Activated effector memory CD4-positive, alpha-beta T cell treated with anti-CD3 and anti-CD28 coated beads, Interleukin-2, amount 50 U/mL, for 16 hours (primary cell): ENCODE results near the gene ZNF786.
"Not testable (repeated sequence)": the region's sequence is repeated elsewhere in the genome, so short reads cannot be mapped to it uniquely, and the experiment has no call there.

Experiments used
- DNase-seq: peaks from one replicate; pipeline ENCODE4 v3.0.0-alpha.2; 2020

Gene ZNF786

DNA sequence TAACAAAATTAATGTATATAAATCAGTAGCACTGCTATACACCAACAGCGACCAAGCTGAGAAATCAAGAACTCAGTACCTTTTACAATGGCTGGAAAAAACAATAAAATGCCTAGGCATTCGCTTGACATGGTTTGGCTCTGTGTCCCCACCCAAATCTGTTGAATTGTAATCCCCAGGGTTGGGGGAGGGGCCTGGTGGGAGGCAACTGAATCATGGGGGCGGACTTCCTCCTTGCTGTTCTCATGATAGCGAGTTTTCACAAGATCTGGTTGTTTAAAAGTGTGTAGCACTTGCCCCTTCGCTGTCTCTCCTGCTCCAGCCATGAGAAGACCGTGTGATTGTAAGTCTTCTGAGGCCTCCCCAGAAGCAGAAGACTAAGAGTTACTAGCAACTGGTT lies 8.6 kb downstream of the ZNF786 start:
- DNase-seq = peak; percentile 39

DNA sequence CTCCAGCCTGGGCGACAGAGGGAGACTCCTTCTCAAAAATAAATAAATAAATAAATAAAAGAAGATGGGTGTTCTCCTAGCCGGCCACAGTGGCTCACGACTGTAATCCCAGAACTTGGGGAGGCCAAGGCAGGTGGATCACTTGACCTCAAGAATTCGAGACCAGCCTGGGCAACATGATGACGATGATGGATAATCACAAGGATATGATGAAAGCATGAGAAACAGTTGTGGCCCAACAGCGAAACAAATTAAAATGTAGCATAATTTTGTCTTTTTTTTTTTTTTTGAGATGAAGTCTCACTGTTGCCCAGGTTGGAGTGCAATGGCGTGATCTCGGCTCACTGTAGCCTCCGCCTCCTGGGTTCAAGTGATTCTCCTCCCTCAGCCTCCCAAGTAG lies 12.9 kb downstream of the ZNF786 start:
- DNase-seq = no peak

DNA sequence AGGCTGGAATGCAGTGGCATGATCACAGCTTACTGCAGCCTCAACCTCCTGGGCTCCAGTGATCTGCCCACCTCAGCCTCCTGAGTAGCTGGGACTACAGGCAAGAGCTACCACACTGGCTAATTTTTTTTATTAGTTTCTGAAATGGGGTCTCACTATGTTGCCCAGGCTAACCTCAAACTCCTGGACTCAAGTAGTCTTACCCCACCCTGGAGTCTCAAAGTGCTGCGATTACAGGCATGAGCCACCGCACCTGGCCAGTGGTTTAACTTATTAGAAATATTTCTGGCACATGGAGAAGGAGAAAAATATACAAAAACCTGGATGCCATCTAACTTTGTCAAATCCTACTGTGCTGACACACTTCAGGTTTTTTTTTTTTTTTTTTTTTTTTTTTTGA lies 15.2 kb downstream of the ZNF786 start:
- no peak for DNase-seq

DNA sequence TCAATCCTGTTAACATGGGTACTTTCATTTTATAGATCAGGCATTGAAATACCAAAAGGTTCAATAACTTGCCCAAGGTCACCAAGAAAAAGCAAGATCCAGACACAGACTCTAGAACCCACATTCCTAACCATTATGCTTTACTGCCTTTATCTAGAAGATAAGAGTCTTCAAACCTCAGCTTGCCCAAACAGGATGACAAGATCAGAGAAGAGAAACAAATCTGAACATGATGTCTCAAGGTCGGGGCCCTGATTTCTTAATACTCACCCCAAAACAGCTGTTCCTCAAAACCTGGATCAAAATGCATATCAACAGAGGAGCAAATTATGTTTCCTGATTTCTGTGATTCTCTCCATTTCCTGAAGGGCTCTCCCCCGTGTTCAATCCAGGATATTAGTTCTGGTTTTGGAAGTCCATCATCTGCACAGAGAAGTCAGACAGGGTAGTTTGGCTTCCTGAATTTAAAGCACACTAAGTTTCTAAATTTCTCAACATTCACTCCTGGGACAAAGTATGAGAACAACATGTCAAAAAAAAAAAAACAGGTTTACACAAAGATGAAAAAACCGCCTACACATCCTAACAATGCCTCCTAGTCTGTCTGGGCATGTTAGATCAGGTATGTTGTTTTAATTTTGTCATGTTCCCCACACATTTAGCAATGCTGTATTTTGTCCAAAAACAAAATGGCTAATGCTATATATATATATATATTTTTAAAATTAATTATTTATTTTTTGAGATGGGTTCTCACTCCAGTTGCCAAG lies 16.2 kb downstream of the ZNF786 start:
- no peak for DNase-seq

DNA sequence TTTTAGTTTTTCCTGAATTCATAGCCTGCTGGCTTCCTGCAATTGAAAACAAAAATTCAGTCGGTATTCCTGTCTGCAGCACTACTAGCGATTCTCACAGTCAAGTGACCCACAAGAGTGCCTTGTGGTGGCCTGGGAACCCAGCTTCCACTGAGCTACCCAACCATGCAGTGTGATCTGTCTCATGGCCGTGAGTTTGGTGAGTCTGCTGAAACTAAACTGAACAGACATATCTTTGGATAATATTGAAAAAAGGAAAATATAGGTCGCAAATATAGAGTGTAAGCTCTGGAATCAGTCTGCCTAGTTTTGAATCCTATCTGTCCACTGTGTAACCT lies 18.1 kb downstream of the ZNF786 start:
- no peak for DNase-seq

DNA sequence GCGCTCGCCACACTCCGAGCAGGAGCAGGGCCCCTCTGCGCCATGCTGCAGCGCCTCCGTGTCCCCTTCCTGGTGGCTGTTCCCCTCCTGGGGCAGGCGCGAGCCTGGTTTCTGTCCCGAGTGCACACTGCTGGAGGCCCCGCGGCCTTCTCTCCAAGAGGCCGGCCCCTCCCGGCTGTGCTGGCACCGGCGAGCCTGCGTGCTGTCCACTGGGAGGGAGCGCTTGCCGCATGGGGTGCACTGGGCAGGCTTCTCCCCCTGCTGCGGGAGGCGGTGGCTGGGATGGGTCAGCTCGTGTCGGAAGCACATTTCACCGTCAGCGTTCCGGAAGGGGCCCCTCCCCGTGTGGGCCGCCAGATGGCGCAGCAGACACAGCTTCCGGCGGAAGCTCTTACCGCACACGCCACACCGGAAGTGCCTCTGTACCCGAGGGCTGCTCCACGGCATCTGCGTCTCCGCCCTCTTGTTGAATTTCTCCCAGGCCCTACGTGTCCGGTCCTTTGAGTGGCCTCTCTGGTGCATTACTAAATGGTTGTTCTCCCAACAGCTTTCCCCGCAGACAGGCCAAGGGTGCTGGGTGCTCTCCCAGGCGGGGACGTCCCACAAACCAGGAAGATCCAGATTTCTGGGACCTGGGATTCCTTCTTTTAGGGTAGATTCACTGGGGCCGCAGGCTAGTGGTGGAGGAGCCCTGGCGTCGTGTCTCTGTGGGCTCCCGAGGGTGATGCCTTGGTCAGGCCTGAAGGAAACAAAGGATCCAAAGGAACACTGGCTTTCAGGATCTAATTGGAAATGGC lies 18.7 kb downstream of the ZNF786 start:
- peak; percentile 85 for DNase-seq

DNA sequence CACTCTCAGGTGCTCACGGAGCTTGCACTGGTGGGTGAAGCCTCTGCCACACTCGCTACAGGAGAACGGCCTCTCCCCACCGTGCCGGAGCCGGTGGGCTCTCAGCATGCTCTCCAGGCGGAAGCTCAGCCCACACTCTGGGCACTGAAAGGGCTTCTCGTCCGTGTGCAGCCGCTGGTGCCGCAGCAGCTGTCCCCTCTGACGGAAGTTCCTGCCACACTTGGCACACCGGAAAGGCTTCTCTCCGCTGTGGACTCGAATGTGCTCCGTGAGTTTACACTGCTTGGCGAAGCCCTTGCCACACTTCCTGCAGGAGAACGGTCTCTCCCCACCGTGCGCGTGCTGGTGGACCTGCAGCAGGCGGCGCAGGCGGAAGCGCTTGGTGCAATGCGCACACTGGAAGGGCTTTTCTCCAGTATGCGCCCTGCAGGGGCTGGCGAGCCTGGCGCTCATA lies 19.3 kb downstream of the ZNF786 start:
- no peak for DNase-seq

DNA sequence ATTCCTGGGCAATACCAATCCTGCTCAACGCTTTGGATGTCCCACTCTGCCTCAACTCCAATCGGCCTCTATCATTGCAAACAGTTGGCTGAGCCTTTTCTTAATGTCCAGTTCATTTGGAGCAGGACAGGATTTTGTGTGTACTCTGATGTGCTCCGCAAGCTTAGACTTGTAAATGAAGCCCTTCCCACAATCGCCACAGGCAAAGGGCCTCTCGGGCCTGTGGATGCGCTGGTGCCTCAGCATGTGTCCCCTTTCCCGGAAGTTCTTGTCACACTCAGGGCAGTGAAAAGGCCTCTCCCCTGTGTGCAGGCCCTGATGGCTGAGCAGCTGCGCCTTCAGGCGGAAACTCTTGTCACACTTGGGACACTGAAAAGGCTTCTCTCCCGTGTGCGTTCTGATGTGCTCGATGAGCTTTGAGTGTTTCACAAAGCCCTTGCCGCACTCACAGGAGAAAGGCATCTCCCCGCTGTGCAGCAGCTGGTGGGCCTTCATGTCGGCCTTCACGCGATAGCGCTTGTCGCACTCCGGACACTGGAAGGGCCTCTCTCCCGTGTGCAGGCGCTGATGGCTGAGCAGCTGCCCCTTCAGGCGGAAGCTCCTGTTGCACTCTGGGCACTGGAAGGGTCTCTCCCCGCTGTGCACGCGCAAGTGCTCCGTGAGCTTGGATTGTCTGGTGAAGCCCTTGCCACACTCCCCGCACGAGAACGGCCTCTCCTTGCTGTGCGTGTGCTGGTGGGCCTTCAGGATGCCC lies 20.0 kb downstream of the ZNF786 start:
- DNase-seq = peak; percentile 60

DNA sequence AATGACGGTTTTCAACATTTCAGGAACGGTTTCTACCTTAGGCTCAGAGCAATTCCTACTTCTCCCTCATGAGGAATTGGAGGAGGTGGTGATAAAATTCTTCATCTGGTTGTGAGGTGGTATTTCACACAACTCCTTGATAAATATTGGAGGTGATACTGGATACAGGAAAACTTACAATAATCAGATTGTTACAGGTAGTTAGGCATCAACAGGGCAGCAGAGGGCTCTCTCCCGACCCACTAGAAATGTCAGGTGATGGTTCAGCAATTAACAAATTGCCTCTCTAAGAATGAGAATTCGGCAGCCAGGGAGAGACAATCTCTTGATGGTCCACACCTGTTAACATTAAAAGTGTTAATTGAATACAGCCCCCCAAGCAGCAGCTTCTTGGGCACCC lies 22.6 kb downstream of the ZNF786 start:
- DNase-seq = peak; percentile 38

DNA sequence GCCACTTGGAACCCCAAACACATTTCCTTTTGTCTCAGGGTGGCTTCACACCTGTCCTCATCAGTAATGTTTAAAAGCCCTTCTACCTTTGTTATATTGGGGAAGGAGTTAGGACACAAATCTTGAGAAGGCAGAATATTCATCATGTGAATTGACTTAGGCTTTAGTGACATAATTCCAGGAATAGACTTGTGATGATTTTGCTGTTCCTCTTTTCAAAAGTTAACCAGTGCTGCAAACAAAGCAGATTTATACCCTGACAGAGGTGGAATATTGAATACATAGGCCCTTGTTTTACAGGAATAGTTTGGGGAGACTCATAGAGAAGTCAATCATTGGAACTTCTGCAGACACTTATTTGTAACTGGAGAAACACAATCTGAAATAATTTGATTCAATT lies 27.0 kb downstream of the ZNF786 start:
- no peak for DNase-seq

DNA sequence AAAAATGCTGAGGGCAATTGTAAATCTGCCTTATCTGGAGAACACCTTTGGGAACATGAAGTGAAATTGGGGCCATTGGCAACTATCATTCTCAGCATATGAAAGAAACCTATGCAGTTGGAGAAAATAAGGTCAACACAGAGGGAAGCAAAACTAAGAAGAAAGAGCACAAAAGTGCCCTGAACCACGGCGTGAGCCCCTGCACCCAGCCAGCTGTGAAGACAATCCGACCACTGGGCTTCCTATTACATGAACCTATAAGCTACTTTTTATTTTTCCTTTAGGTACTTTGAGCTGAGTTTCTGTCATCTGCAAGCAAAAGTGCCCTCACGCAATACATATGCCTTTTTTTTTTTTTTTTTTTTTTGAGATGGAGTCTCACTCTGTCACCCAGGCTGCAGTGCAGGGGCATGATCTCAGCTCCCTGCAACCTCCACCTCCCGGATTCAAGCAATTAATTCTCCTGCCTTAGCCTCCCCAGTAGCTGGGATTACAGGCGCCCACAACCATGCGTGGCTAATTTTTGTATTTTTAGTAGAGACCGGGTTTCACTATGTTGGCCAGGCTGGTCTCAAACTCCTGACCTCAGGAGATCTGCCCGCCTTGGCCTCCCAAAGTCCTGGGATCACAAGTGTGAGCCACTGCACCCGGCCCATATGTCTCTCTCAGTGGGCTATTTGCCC lies 28.2 kb downstream of the ZNF786 start:
- not testable (repeated sequence) for DNase-seq

DNA sequence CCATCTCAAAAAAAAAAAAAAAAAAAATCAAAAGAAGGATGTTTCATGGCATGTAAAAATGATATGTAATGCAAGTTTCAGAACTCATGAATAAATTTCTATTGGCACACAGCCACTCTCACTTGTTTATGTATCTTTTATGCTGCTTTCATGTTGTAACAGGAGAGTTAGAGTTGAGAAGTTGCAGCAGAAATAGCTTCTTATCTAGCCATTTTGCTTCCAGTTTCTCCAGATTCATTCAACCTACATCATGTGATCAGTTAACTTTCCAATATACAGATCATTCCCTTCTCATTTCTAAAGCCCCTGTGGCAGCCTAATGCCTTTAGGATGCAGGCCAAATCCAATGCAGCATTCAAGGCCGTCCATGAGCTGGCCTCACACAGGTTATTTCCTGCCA lies 30.4 kb downstream of the ZNF786 start:
- DNase-seq = no peak

DNA sequence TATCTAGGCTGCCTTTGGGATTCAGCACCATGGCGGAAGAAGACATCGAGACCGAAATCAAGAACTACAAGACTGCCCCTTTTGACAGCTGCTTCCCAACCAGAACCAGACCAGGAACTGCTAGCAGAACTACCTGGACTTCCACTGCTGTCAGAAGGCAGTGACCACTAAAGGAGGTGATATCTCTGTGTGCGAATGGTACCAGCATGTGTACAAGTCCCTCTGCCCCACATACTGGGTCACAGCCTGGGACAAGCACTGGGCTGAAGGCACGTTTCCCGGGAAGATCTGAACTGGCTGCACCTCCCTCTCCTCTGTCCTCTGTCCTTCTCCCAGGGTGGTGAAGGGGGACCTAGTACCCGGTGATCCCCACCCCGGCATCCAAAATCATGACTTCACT lies 36.6 kb downstream of the ZNF786 start:
- DNase-seq = no peak

DNA sequence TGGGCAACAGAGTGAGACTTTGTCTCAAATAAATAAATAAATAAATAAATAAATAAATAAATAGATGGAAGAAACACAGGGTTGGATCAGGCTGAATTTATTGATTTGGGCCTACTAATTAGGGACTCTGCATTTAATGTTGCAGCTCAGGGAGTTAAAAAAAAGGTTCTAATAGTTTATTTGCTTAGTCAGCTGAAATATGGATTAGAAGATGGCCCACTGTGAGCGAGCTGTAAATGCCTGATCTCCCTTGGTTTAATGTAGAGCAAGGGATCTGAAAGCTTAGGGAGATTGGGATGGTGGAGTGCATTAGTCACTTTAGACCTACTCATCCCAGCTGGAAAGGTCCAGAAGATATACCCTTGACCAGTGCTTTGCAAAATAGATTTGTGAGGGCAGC lies 37.1 kb downstream of the ZNF786 start:
- DNase-seq = no peak

DNA sequence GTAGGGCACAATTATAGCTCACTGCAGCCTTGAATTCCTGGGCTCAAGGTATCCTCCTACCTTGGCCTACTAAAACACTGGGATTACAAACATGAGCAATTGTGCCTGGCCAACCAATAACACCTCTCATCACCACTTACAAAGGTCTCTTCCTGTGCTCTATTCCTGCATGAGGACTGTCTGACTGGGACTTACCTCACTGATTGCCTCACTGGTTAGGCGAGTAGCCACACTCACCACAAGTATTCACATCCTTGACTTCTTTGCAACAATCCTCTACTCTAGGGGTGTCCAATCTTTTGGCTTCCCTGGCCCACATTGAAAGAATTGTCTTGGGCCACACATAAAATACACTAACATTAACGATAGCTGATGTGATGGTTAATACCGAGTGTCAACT lies 39.6 kb downstream of the ZNF786 start:
- DNase-seq = no peak

DNA sequence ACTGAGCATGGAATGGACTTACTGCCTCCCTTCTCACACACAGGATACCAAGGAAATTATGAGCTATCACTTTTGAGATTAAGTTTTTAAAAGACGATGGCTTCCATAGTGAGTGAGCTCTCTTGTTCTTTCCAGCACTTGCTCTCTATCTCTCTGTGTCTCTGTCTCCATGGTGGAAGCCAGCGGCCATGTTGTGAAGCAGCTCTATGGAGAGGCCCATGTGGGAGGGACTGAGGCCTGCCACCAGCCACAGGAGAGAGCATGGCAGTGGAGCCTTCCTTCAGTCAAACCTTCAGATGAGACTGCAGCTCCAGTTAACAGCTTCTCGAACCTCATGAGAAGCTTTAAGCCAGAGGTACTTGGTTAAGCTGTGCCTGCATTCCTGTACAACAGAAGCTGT lies 41.7 kb downstream of the ZNF786 start:
- DNase-seq = no peak

DNA sequence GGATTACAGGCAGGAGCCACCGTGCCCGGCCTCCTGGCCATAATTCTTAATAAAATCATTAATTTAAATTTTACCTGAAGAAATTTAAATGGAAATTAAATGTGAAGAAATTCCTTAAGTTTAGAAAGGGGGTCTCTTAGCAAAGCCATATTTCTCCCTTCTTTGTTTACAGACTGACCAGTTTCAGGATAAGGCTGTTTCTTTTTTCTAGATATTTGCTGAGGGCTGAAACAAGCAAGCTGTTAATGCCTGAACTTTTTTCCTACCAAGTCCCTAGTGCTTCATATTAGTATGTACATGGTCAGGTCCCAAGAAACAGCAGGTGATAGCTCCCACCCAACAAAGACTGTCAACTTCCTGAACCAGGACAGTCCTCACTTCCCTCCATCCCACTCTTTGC lies 44.1 kb downstream of the ZNF786 start:
- DNase-seq = no peak

DNA sequence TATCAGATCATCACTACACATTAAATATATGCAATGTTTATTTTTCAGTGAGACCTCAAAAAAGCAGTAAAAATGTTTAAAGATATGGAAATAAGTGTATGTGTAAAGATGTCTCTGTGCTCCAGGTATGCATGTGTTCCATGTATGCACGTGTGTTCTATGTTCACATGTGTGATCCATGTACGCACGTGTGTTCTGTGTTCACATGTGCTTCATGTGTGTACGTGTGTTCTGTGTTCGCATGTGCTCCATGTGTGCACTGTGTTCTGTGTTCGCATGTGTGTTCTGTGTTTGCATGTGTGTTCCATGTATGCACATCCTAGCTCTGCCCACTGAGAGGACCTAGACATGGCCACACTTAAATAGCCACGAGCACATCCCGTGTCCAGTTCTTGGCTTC lies 46.6 kb downstream of the ZNF786 start:
- DNase-seq = no peak

DNA sequence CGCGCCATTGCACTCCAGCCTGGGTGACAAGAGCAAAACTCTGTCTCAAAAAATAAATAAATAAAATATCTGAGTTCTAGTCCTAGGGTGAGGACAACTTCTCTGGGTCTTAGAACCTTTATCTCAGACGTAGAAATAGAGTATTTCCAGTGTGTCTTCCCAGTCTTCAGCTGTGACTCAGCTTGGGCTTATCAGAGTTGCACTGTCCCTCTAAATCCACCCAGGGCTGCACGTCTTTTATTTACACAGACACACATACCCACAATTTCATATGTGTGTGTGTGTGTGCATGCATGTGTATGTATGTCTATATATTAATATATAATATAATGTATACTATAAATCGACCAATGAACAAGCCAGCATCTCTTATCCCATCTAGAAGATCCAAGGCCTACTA lies 49.2 kb downstream of the ZNF786 start:
- no peak for DNase-seq

DNA sequence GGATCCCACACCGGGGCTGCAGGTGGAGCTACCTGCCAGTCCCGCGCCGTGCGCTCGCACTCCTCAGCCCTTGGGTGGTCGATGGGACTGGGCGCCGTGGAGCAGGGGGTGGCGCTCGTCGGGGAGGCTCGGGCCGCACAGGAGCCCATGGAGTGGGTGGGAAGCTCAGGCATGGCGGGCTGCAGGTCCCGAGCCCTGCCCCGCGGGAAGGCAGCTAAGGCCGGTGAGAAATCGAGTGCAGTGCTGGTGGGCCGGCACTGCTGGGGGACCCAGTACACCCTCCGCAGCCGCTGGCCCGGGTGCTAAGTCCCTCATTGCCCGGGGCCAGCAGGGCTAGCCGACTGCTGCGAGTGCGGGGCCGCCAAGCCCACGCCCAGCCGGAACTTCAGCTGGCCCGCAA lies 51.9 kb downstream of the ZNF786 start:
- not testable (repeated sequence) for DNase-seq

DNA sequence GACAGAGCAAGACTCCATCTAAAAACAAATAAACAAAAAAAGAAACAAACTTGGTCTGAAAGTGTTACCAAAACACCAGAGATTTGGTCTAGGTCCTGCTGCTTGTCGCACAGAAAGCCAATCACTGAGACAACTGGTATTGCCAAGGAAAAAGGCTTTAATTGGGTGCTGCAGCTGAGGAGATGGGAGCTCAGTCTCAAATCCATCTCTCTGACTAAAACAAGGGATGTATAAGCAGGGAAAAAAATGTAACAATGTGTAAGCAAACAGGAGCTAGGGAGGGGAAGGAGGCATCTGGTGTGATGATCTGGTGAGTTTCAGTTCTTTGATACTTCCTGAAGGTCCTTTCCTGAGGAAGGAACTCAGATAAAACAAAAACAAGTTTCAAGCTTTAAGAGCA lies 53.8 kb downstream of the ZNF786 start:
- no peak for DNase-seq

DNA sequence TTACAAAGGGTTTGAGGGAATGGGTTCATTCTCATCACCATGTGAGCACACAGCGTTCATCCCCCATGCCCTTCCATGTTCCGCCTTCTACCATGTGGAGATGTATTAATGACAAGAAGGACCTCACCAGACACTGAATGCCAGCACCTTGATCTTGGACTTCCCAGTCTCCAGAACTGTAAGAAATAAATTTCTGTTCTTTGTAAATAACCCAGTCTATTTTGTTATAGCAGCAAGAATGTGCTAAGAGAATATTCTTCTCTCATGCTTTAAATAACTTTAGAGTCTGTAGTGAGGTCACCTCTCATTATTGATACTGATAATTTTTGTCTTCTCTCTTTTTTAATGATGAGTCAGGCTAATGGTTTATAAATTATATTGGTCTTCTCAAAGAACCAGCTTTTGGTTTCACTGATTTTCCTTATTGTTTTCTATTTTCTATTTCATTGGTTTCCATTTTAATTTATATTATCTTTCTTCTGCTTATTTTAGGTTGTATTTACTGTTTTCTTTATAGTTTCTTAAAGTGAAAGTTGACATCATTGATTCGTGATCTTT lies 59.1 kb downstream of the ZNF786 start:
- no peak for DNase-seq

DNA sequence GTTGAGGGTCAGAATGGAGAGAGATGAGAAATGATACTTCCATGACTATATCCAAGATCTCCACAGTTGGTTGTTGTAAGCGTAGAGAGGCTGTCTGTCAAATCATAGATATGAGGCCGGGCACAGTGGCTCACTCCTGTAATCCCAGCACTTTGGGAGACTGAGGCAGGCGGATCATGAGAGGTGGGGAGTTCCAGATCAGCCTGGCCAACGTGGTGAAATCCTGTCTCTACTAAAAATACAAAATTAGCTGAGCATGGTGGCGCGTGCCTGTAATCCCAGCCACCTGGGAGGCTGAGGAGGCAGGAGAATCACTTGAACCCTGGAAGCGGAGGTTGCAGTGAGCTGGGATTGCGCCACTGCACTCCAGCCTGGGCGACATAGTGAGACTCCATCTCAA lies 60.1 kb downstream of the ZNF786 start:
- not testable (repeated sequence) for DNase-seq
